ENCODE data around the gene ADGRE1. TPM values are rescaled to one million over a fixed set of nuclear protein-coding genes. Genes with fewer than 3 reads are reported as not detected.

ADGRE1 gene
- total and polyA plus RNA-seq, 2 of the 8 experiments (the other 6 are each of a cell fraction or from before 2014, with no cell fraction given), result not detected

DNA sequence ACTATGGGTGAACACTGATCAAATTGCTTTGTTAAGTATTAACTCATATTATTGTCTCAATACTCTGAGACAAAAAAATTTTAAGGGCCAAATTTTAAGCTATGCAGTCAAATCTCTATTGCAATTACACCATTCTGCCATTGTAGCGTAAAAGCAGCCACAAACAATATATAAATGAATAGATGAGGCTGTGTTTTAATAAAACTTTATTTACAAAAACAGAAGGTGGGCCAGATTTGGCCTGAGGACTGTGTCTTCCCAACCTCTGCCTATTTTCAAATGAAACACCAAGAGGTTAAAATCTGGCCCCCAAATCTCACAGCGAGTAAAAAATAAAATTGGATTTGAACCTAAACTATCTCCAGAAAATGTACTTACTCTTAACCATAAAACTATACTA is 82.1 kb downstream of the ADGRE1 start:
- ChIA-PET POLR2A (ENCODE audit: partially characterized antibody) (no interaction called here), CTCF (ENCODE audit: partially characterized antibody) (no interaction called here)
- Histone ChIP-seq H3K4me1 (replicated peaks in 1 of 4; ENCODE audit: control insufficient read depth in 3 of 4, insufficient read depth in 4 of 4, low read length in 3 of 4) (no peaks in the 10 kb centered on the region), H4K20me1 (replicated peaks in 1 of 2; ENCODE audit: control insufficient read depth in 1 of 2, insufficient read depth in 2 of 2, low read length in 2 of 2) (no peaks in the 10 kb centered on the region), H2AK5ac (ENCODE audit: low read depth, low read length) (no peak overlapping the region), H4K5ac (ENCODE audit: insufficient read length, low read depth, low read length) (no peak overlapping the region), H4K8ac (ENCODE audit: extremely low read depth, insufficient read depth, low read length) (no peak overlapping the region), H2BK12ac (ENCODE audit: low read depth, low read length) (no peak overlapping the region), H2AFZ (ENCODE audit: low read length) (no peak overlapping the region), H3K14ac (ENCODE audit: insufficient read length) (no peak overlapping the region), H3K4me2 (ENCODE audit: insufficient read depth in 1 of 2, low read depth in 2 of 2, low read length in 2 of 2) (no peak overlapping the region), H3K36me3 (ENCODE audit: control insufficient read depth in 2 of 4, insufficient read depth in 4 of 4, low read length in 3 of 4) (no peaks in the 10 kb centered on the region), H3K79me1 (ENCODE audit: low read depth, low read length) (no peaks in the 10 kb centered on the region), H4K91ac (replicated peaks; ENCODE audit: insufficient read length, low read length) (no peak overlapping the region), H2BK20ac (ENCODE audit: low read length) (no peak overlapping the region), H2BK120ac (replicated peaks; ENCODE audit: low read depth, low read length) (no peak overlapping the region), H3K4ac (replicated peaks; ENCODE audit: insufficient read length, low read depth, low read length) (no peak overlapping the region), H2BK5ac (ENCODE audit: low read depth, low read length) (no peak overlapping the region), H3K27me3 (replicated peaks in 1 of 4; ENCODE audit: control insufficient read depth in 3 of 4, extremely low read depth in 1 of 4, insufficient read depth in 3 of 4, low read length in 3 of 4) (no peaks in the 10 kb centered on the region), H3K4me3 (ENCODE audit: extremely low read depth in 1 of 4, insufficient read depth in 2 of 4, low read depth in 3 of 4, low read length in 4 of 4) (no peak overlapping the region), H3K23me2 (ENCODE audit: low read depth, low read length) (no peaks in the 10 kb centered on the region), H3K23ac (ENCODE audit: insufficient read length) (no peak overlapping the region), H3K9ac (replicated peaks in 1 of 4; ENCODE audit: extremely low read depth in 1 of 4, low read depth in 3 of 4, low read length in 3 of 4) (no peak overlapping the region), H3K79me2 (ENCODE audit: control insufficient read depth in 1 of 2, insufficient read depth in 2 of 2, low read length in 2 of 2) (no peaks in the 10 kb centered on the region), H3K56ac (replicated peaks; ENCODE audit: insufficient read length, low read depth, low read length) (no peak overlapping the region), H2BK15ac (ENCODE audit: low read length) (no peak overlapping the region), H3K27ac (ENCODE audit: low read depth, low read length) (no peak overlapping the region), H3K18ac (ENCODE audit: extremely low read depth, low read length) (no peak overlapping the region), H3K9me3 (ENCODE audit: insufficient read depth in 2 of 2, low read depth in 1 of 2, low read length in 1 of 2) (peaks cover 68 to 81% of the 10 kb centered on the region in 2 experiments)
- TF ChIP-seq BACH1 (IDR thresholded peaks at IDR 0.05; ENCODE audit: low read length), result no peak
- TF ChIP-seq TBP (IDR thresholded peaks at IDR 0.05; ENCODE audit: low read depth, low read length), result no peak
- no peak for TF ChIP-seq TCF12 (IDR thresholded peaks at IDR 0.05; ENCODE audit: low read depth, low read length)
- no peak for TF ChIP-seq GTF2F1 (IDR thresholded peaks at IDR 0.05; ENCODE audit: borderline replicate concordance, low read depth, low read length)
- no peak for TF ChIP-seq POLR2AphosphoS5 (IDR thresholded peaks at IDR 0.05; ENCODE audit: low read depth, low read length)
- no peak for TF ChIP-seq RNF2 (IDR thresholded peaks at IDR 0.05; ENCODE audit: borderline replicate concordance, low read depth, low read length, missing control alignments, poor library complexity, severe bottlenecking)
- TF ChIP-seq POU5F1 (IDR thresholded peaks at IDR 0.05; ENCODE audit: low read depth, low read length), result no peak
- TF ChIP-seq JUND (IDR thresholded peaks at IDR 0.05; ENCODE audit: low read length), result no peak
- TF ChIP-seq, protein P1, sequence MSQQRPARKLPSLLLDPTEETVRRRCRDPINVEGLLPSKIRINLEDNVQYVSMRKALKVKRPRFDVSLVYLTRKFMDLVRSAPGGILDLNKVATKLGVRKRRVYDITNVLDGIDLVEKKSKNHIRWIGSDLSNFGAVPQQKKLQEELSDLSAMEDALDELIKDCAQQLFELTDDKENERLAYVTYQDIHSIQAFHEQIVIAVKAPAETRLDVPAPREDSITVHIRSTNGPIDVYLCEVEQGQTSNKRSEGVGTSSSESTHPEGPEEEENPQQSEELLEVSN (IDR thresholded peaks at IDR 0.05), result no peak
- TF ChIP-seq GABPA (IDR thresholded peaks at IDR 0.05; ENCODE audit: borderline replicate concordance, insufficient read depth, low read length), result no peak
- TF ChIP-seq BRCA1 (IDR thresholded peaks at IDR 0.05; ENCODE audit: low read depth, low read length), result no peak
- TF ChIP-seq NANOG (IDR thresholded peaks at IDR 0.05; ENCODE audit: insufficient read depth, low read depth, low read length, poor library complexity, severe bottlenecking), result no peak
- TF ChIP-seq TEAD4 (IDR thresholded peaks at IDR 0.05; ENCODE audit: low read depth, low read length), result no peak
- TF ChIP-seq ASH2L (IDR thresholded peaks at IDR 0.05; ENCODE audit: low read length), result no peak
- no peak for DNase-seq (ENCODE audit: low read depth in 1 of 2, low spot score in 2 of 2)
- FAIRE-seq, result no peak
- 56% methylated on average over 2 of the region's 2 CpGs; no CpG with 5 or more reads in 1 of the 2 experiments for WGBS, 2 experiments (ENCODE audit: extremely low coverage in 1 of 2, insufficient coverage in 1 of 2, insufficient read length in 1 of 2, insufficient replicate concordance in 2 of 2, low coverage in 1 of 2, low lambda C conversion rate in 2 of 2, missing lambda C conversion rate in 1 of 2)

Measured in H1 (cell line).